ENCODE data around the gene NDUFV2. TPM values are rescaled to one million over a fixed set of nuclear protein-coding genes. Genes with fewer than 3 reads are reported as not detected.

NDUFV2 gene
- total RNA-seq, 4 donors from 2014 or later, result 84.9 to 111 (median 108) TPM

DNA sequence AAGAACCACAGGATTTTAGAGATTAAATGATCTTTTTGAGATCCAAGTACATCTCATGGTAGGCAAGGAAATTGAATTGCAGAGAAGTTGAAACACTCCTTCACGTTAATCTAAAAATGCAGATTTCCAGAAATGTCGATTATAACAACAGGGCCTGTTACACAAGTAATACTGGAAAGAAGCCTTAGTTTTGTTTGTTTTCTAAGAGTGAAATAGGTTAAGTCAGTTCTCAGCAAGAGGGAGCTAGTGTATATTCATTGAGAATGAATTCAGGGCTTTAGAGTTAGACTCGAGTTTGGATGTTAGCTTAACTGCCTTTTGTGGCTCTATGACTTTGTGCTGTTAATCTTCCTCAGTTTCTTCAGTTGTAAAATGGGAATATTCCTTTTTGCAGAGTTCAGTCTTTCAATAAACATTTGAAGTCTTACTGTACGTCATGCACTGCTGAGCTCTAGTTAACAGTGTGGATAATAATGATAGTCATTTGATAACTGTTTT is 926 bp downstream of the NDUFV2 start:
- no peak for DNase-seq (ENCODE audit: low spot score in 2 of 2)
- intact Hi-C loops (cut with DNase I; ENCODE audit: low total_unique reads), result no loop called here
- TF ChIP-seq POLR2A (IDR thresholded peaks at IDR 0.05), result no peak
- TF ChIP-seq, protein P1, sequence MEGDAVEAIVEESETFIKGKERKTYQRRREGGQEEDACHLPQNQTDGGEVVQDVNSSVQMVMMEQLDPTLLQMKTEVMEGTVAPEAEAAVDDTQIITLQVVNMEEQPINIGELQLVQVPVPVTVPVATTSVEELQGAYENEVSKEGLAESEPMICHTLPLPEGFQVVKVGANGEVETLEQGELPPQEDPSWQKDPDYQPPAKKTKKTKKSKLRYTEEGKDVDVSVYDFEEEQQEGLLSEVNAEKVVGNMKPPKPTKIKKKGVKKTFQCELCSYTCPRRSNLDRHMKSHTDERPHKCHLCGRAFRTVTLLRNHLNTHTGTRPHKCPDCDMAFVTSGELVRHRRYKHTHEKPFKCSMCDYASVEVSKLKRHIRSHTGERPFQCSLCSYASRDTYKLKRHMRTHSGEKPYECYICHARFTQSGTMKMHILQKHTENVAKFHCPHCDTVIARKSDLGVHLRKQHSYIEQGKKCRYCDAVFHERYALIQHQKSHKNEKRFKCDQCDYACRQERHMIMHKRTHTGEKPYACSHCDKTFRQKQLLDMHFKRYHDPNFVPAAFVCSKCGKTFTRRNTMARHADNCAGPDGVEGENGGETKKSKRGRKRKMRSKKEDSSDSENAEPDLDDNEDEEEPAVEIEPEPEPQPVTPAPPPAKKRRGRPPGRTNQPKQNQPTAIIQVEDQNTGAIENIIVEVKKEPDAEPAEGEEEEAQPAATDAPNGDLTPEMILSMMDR (IDR thresholded peaks at IDR 0.05), result no peak
- WGBS, 2 donors, result 0 to 1% methylated on average over 4 of the region's 4 CpGs
- H3K4me3 ChIP-seq (ENCODE audit: low read depth, poor library complexity, severe bottlenecking), result peak overlapping the region; percentile 68

DNA sequence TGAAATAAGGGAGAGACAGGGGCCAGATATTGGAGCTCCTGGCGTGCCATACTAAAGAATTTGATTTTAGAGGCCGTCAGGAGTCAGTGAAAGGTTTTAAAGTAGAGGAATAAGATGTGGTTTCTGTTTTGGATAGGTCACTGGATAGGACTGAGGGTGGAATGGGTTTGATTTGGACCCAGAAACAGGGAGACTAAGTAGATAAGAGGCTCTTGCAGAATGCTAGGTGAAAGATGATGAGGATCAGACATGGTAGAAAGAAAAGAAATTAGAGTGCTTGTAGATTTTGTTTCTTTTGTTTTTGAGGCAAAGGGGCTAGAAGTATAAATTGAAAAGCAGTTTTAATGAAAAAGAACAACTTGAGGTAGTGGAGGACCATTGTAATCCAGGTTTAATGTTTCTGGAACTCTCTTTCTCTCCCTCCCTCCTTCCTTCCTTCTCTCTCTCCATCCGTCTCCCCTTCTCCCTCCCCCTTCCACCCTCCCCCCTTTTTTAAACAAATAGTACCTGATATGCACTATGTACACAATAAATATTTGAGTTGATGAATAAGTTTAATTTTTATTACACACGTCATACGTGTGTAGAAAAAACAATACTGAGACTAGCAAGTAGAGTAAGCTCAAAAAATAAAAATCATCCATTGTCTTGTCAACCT is 1.9 kb downstream of the NDUFV2 start:
- intact Hi-C loops (cut with DNase I; ENCODE audit: low total_unique reads), result no loop called here
- DNase-seq (ENCODE audit: low spot score in 2 of 2), result no peak
- peak overlapping the region; percentile 7 for H3K4me3 ChIP-seq (ENCODE audit: low read depth, poor library complexity, severe bottlenecking)
- WGBS, 2 donors, result 11 to 13% methylated on average over 5 of the region's 5 CpGs
- TF ChIP-seq POLR2A (IDR thresholded peaks at IDR 0.05), result no peak
- TF ChIP-seq, protein P1 (IDR thresholded peaks at IDR 0.05), result no peak

DNA sequence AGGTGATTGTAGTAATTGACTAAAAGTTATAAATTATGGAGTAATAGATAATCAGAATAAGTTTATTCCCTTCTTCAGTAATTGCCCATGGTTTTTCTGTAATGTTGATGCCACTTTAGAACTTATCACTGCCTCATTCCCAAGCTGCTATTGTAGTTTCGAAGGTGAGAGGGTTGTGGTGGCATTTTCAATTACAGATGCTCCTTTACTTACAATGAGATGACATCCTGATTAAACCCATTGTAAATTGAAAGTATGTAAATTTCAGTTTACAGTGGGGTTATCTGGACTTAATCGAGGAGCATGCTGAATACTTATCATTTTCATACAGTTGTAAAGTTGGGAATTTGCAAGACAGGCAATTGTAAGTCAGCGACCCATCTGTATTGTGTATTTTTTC is 2.9 kb downstream of the NDUFV2 start:
- TF ChIP-seq POLR2A (IDR thresholded peaks at IDR 0.05), result no peak
- TF ChIP-seq, protein P1 (IDR thresholded peaks at IDR 0.05), result no peak
- 39 to 53% methylated on average over 3 of the region's 3 CpGs for WGBS, 2 donors
- no peak overlapping the region for H3K4me3 ChIP-seq (ENCODE audit: low read depth, poor library complexity, severe bottlenecking)
- intact Hi-C loops (cut with DNase I; ENCODE audit: low total_unique reads), result no loop called here
- DNase-seq (ENCODE audit: low spot score in 2 of 2), result no peak

DNA sequence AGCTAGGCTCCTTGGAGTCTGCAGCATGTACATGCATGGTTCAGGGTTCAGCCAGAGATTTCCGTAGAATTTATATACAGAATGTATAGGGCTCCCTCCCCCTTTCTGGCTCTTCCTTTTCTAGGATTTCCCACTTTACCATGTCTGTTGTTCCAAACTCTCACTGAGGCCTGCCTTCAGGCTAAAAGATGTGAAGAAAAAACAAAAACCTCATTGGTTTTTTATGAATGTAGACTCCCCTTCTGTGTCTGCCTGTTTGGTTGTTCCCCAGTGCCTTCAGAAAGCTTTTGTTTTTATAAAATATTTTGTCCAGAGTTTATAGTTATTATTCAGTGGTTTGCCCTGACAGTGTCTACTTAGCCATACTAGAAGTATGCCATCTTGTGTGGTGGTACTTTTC is 3.6 kb downstream of the NDUFV2 start:
- WGBS, 2 donors, result 50 to 64% methylated on average over 1 of the region's 1 CpG

DNA sequence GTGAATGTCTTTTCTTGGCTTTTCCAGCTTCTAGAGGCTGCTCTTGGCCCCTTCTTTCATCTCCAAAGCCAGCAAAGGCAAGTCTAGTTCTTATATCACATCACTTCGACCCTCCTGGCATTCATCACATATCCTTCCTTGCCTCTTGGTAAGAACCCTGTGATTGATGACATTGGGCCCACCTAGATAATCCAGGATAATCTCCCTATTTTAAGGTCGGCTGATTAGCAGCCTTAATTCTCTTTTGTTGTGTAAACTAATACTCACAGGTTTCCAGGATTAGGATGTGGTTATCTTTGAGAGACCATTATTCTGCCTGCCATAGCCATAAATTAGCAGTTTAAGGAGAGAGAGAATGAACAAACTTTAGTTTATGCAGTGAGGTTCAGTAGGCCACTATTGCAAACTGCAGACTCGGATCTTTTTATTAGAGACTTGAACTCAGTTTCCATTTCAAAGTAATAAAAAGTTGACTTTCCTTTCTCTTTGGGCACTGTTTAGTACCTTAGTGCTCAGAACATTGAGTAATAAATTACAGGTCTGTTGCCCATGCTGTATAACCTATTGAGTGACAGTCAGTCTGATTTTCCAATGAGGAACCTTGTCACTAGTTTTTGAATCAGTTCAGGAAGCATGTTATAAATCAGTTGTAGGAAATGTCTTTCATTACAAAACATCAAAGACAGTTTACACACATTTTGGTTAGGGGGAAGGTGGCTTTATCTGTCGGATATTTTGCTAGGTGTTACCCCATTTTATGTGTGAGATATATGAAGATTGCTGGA is 4.5 kb downstream of the NDUFV2 start:
- intact Hi-C loops (cut with DNase I; ENCODE audit: low total_unique reads), result no loop called here
- no peak overlapping the region for H3K4me3 ChIP-seq (ENCODE audit: low read depth, poor library complexity, severe bottlenecking)
- TF ChIP-seq, protein P1 (IDR thresholded peaks at IDR 0.05), result no peak
- no peak for TF ChIP-seq POLR2A (IDR thresholded peaks at IDR 0.05)
- no peak for DNase-seq (ENCODE audit: low spot score in 2 of 2)
- 20 to 26% methylated on average over 4 of the region's 4 CpGs for WGBS, 2 donors

More for the DNA sequence above, 3.6 kb downstream of the NDUFV2 start:
- H3K4me3 ChIP-seq (ENCODE audit: low read depth, poor library complexity, severe bottlenecking), result no peak overlapping the region
- no peak for DNase-seq (ENCODE audit: low spot score in 2 of 2)
- no peak for TF ChIP-seq POLR2A (IDR thresholded peaks at IDR 0.05)
- TF ChIP-seq, protein P1 (IDR thresholded peaks at IDR 0.05), result no peak
- intact Hi-C loops (cut with DNase I; ENCODE audit: low total_unique reads), result no loop called here

Measured in lower leg skin (tissue), 4 donors.